Measurements from ENCODE around the gene GOLGA1. TPM values are rescaled to one million over a fixed set of nuclear protein-coding genes. Genes with fewer than 3 reads are reported as not detected.
A peak's percentile ranks its signal among the peaks of the same experiment; 100 is the strongest.
"Not testable (repeated sequence)": the region's sequence is repeated elsewhere in the genome, so short reads cannot be mapped to it uniquely, and the experiment has no call there.

GOLGA1 gene
- polyA plus RNA-seq, 2 donors: 5.9 to 6.5 TPM

- no peaks in the 10 kb centered on the region for H3K36me3 ChIP-seq (ENCODE audit: control insufficient read depth in 2 of 2, insufficient read depth in 2 of 2, low read length in 1 of 2)
- no peak overlapping the region for H3K27ac ChIP-seq (ENCODE audit: low read depth in 2 of 2, low read length in 1 of 2)
- H3K4me3 ChIP-seq (ENCODE audit: low read depth in 1 of 2, low read length in 2 of 2): no peak overlapping the region
- H3K9me3 ChIP-seq (ENCODE audit: control insufficient read depth in 2 of 2, insufficient read depth in 1 of 2, low read depth in 1 of 2, low read length in 1 of 2): no peaks in the 10 kb centered on the region
- H3K4me1 ChIP-seq (ENCODE audit: control insufficient read depth in 2 of 2, insufficient read depth in 2 of 2, low read length in 1 of 2): peaks cover 0 to 6% of the 10 kb centered on the region in 2 donors
- WGBS, 2 donors: 69 to 73% methylated on average over 11 of the region's 11 CpGs
- H3K27me3 ChIP-seq (ENCODE audit: control insufficient read depth in 1 of 2, insufficient read depth in 2 of 2, low read length in 2 of 2): no peaks in the 10 kb centered on the region
Observed at GRCh38 chr9:124843456-124844034, 97.3 kb downstream of the GOLGA1 start.

GRCh38 chr9:124841075-124841821 is 99.6 kb downstream of the GOLGA1 start:
- H3K27me3 ChIP-seq (ENCODE audit: control insufficient read depth in 1 of 2, insufficient read depth in 2 of 2, low read length in 2 of 2): no peaks in the 10 kb centered on the region
- H3K27ac ChIP-seq (ENCODE audit: low read depth in 2 of 2, low read length in 1 of 2): peak overlapping the region in 1 of 2 donors; percentile 5
- no peaks in the 10 kb centered on the region for H3K36me3 ChIP-seq (ENCODE audit: control insufficient read depth in 2 of 2, insufficient read depth in 2 of 2, low read length in 1 of 2)
- H3K4me1 ChIP-seq (ENCODE audit: control insufficient read depth in 2 of 2, insufficient read depth in 2 of 2, low read length in 1 of 2): peaks cover 0 to 6% of the 10 kb centered on the region in 2 donors
- 75% methylated on average over 11 to 12 of the region's 14 CpGs for WGBS, 2 donors
- no peaks in the 10 kb centered on the region for H3K9me3 ChIP-seq (ENCODE audit: control insufficient read depth in 2 of 2, insufficient read depth in 1 of 2, low read depth in 1 of 2, low read length in 1 of 2)
- H3K4me3 ChIP-seq (ENCODE audit: low read depth in 1 of 2, low read length in 2 of 2): no peak overlapping the region

GRCh38 chr9:124840300-124840833 is 100.5 kb downstream of the GOLGA1 start:
- no peak overlapping the region for H3K4me3 ChIP-seq (ENCODE audit: low read depth in 1 of 2, low read length in 2 of 2)
- peaks cover 0 to 7% of the 10 kb centered on the region in 2 donors for H3K4me1 ChIP-seq (ENCODE audit: control insufficient read depth in 2 of 2, insufficient read depth in 2 of 2, low read length in 1 of 2)
- WGBS, 2 donors: 56 to 77% methylated on average over 17 to 18 of the region's 18 CpGs
- no peak overlapping the region for H3K27ac ChIP-seq (ENCODE audit: low read depth in 2 of 2, low read length in 1 of 2)
- no peaks in the 10 kb centered on the region for H3K27me3 ChIP-seq (ENCODE audit: control insufficient read depth in 1 of 2, insufficient read depth in 2 of 2, low read length in 2 of 2)
- H3K36me3 ChIP-seq (ENCODE audit: control insufficient read depth in 2 of 2, insufficient read depth in 2 of 2, low read length in 1 of 2): no peaks in the 10 kb centered on the region
- H3K9me3 ChIP-seq (ENCODE audit: control insufficient read depth in 2 of 2, insufficient read depth in 1 of 2, low read depth in 1 of 2, low read length in 1 of 2): no peaks in the 10 kb centered on the region

GRCh38 chr9:124839612-124840299 is 101.1 kb downstream of the GOLGA1 start:
- no peak overlapping the region for H3K4me3 ChIP-seq (ENCODE audit: low read depth in 1 of 2, low read length in 2 of 2)
- no peaks in the 10 kb centered on the region for H3K9me3 ChIP-seq (ENCODE audit: control insufficient read depth in 2 of 2, insufficient read depth in 1 of 2, low read depth in 1 of 2, low read length in 1 of 2)
- WGBS, 2 donors: 64 to 72% methylated on average over 12 of the region's 12 CpGs
- no peaks in the 10 kb centered on the region for H3K27me3 ChIP-seq (ENCODE audit: control insufficient read depth in 1 of 2, insufficient read depth in 2 of 2, low read length in 2 of 2)
- no peak overlapping the region for H3K27ac ChIP-seq (ENCODE audit: low read depth in 2 of 2, low read length in 1 of 2)
- no peaks in the 10 kb centered on the region for H3K36me3 ChIP-seq (ENCODE audit: control insufficient read depth in 2 of 2, insufficient read depth in 2 of 2, low read length in 1 of 2)
- H3K4me1 ChIP-seq (ENCODE audit: control insufficient read depth in 2 of 2, insufficient read depth in 2 of 2, low read length in 1 of 2): peaks cover 0 to 12% of the 10 kb centered on the region in 2 donors

- not testable (repeated sequence) for H3K4me3 ChIP-seq (ENCODE audit: low read depth in 1 of 2, low read length in 2 of 2); H3K36me3 ChIP-seq (ENCODE audit: control insufficient read depth in 2 of 2, insufficient read depth in 2 of 2, low read length in 1 of 2); H3K27ac ChIP-seq (ENCODE audit: low read depth in 2 of 2, low read length in 1 of 2); H3K27me3 ChIP-seq (ENCODE audit: control insufficient read depth in 1 of 2, insufficient read depth in 2 of 2, low read length in 2 of 2); H3K9me3 ChIP-seq (ENCODE audit: control insufficient read depth in 2 of 2, insufficient read depth in 1 of 2, low read depth in 1 of 2, low read length in 1 of 2)
- H3K4me1 ChIP-seq (ENCODE audit: control insufficient read depth in 2 of 2, insufficient read depth in 2 of 2, low read length in 1 of 2): peaks cover 0 to 14% of the 10 kb centered on the region in 2 donors
- 65 to 72% methylated on average over 25 to 48 of the region's 52 CpGs for whole genome bisulfite sequencing, 2 donors
Observed at GRCh38 chr9:124838567-124839275, 102.2 kb downstream of the GOLGA1 start.

GRCh38 chr9:124838132-124838531 is 102.8 kb downstream of the GOLGA1 start:
- H3K27ac ChIP-seq (ENCODE audit: low read depth in 2 of 2, low read length in 1 of 2); H3K4me3 ChIP-seq (ENCODE audit: low read depth in 1 of 2, low read length in 2 of 2); H3K9me3 ChIP-seq (ENCODE audit: control insufficient read depth in 2 of 2, insufficient read depth in 1 of 2, low read depth in 1 of 2, low read length in 1 of 2); H3K27me3 ChIP-seq (ENCODE audit: control insufficient read depth in 1 of 2, insufficient read depth in 2 of 2, low read length in 2 of 2); H3K36me3 ChIP-seq (ENCODE audit: control insufficient read depth in 2 of 2, insufficient read depth in 2 of 2, low read length in 1 of 2): not testable (repeated sequence)
- 66 to 76% methylated on average over 5 of the region's 5 CpGs for WGBS, 2 donors
- H3K4me1 ChIP-seq (ENCODE audit: control insufficient read depth in 2 of 2, insufficient read depth in 2 of 2, low read length in 1 of 2): peaks cover 0 to 14% of the 10 kb centered on the region in 2 donors

GRCh38 chr9:124835026-124835557 is 105.8 kb downstream of the GOLGA1 start:
- H3K36me3 ChIP-seq (ENCODE audit: control insufficient read depth in 2 of 2, insufficient read depth in 2 of 2, low read length in 1 of 2): no peaks in the 10 kb centered on the region
- H3K4me1 ChIP-seq (ENCODE audit: control insufficient read depth in 2 of 2, insufficient read depth in 2 of 2, low read length in 1 of 2): peaks cover 4 to 10% of the 10 kb centered on the region in 2 donors
- H3K27ac ChIP-seq (ENCODE audit: low read depth in 2 of 2, low read length in 1 of 2): peak overlapping the region in 1 of 2 donors; percentile 58
- 49 to 52% methylated on average over 13 of the region's 13 CpGs for WGBS, 2 donors
- H3K27me3 ChIP-seq (ENCODE audit: control insufficient read depth in 1 of 2, insufficient read depth in 2 of 2, low read length in 2 of 2): no peaks in the 10 kb centered on the region
- no peaks in the 10 kb centered on the region for H3K9me3 ChIP-seq (ENCODE audit: control insufficient read depth in 2 of 2, insufficient read depth in 1 of 2, low read depth in 1 of 2, low read length in 1 of 2)
- H3K4me3 ChIP-seq (ENCODE audit: low read depth in 1 of 2, low read length in 2 of 2): no peak overlapping the region

- 39 to 51% methylated on average over 7 of the region's 7 CpGs for WGBS, 2 donors
- H3K36me3 ChIP-seq (ENCODE audit: control insufficient read depth in 2 of 2, insufficient read depth in 2 of 2, low read length in 1 of 2): no peaks in the 10 kb centered on the region
- peak overlapping the region in 1 of 2 donors; percentile 58 for H3K27ac ChIP-seq (ENCODE audit: low read depth in 2 of 2, low read length in 1 of 2)
- peaks cover 4 to 10% of the 10 kb centered on the region in 2 donors for H3K4me1 ChIP-seq (ENCODE audit: control insufficient read depth in 2 of 2, insufficient read depth in 2 of 2, low read length in 1 of 2)
- no peaks in the 10 kb centered on the region for H3K27me3 ChIP-seq (ENCODE audit: control insufficient read depth in 1 of 2, insufficient read depth in 2 of 2, low read length in 2 of 2)
- H3K9me3 ChIP-seq (ENCODE audit: control insufficient read depth in 2 of 2, insufficient read depth in 1 of 2, low read depth in 1 of 2, low read length in 1 of 2): no peaks in the 10 kb centered on the region
- no peak overlapping the region for H3K4me3 ChIP-seq (ENCODE audit: low read depth in 1 of 2, low read length in 2 of 2)
Observed at GRCh38 chr9:124834591-124834990, 106.3 kb downstream of the GOLGA1 start.
